LNCAP (cell line): Measurements from ENCODE around the gene PIGH.

Experiments
- TF ChIP-seq, protein P1 (sequence below): fragments of 450-650 bp; IDR thresholded peaks from 2 replicates; pipeline ENCODE4 v1.5.1; 2017; ENCODE audit warnings: mild to moderate bottlenecking

PIGH gene

GRCh38 chr14:67602076-67602475, 2.0 kb upstream of the PIGH start:
- TF ChIP-seq, protein P1, sequence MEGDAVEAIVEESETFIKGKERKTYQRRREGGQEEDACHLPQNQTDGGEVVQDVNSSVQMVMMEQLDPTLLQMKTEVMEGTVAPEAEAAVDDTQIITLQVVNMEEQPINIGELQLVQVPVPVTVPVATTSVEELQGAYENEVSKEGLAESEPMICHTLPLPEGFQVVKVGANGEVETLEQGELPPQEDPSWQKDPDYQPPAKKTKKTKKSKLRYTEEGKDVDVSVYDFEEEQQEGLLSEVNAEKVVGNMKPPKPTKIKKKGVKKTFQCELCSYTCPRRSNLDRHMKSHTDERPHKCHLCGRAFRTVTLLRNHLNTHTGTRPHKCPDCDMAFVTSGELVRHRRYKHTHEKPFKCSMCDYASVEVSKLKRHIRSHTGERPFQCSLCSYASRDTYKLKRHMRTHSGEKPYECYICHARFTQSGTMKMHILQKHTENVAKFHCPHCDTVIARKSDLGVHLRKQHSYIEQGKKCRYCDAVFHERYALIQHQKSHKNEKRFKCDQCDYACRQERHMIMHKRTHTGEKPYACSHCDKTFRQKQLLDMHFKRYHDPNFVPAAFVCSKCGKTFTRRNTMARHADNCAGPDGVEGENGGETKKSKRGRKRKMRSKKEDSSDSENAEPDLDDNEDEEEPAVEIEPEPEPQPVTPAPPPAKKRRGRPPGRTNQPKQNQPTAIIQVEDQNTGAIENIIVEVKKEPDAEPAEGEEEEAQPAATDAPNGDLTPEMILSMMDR: no peak

- TF ChIP-seq, protein P1: no peak
Observed at GRCh38 chr14:67595392-67595791, 4.7 kb downstream of the PIGH start.

- TF ChIP-seq, protein P1: no peak
Observed at GRCh38 chr14:67589204-67589770, 10.8 kb downstream of the PIGH start.

GRCh38 chr14:67586369-67586768, 13.7 kb downstream of the PIGH start:
- TF ChIP-seq, protein P1: no peak

- TF ChIP-seq, protein P1: no peak
Observed at GRCh38 chr14:67584978-67585377, 15.1 kb downstream of the PIGH start.

- TF ChIP-seq, protein P1: peak; percentile 75
Observed at GRCh38 chr14:67583711-67584644, 16.1 kb downstream of the PIGH start.

GRCh38 chr14:67582061-67582460, 18.0 kb downstream of the PIGH start:
- TF ChIP-seq, protein P1: no peak
